NK-92 (cell line): ENCODE results near the gene DEPDC7.
"Not testable (repeated sequence)": the region's sequence is repeated elsewhere in the genome, so short reads cannot be mapped to it uniquely, and the experiment has no call there.

Experiments
- DNase-seq: peaks from one replicate; lab custom pipeline; 2025; ENCODE audit not compliant: unreplicated experiment; lab: John Stamatoyannopoulos, UW

The DEPDC7 gene

GRCh38 chr11:33021937-33022336 is 6.3 kb downstream of the DEPDC7 start:
- DNase-seq: no peak

GRCh38 chr11:33025339-33025722 is 9.7 kb downstream of the DEPDC7 start:
- no peak for DNase-seq

- no peak for DNase-seq
These were observed 11.6 kb downstream of the DEPDC7 start for GRCh38 chr11:33027233-33027632.

- DNase-seq: no peak
These were observed 12.3 kb downstream of the DEPDC7 start for GRCh38 chr11:33027846-33028536.

- no peak for DNase-seq
These were observed 12.8 kb downstream of the DEPDC7 start for GRCh38 chr11:33028537-33028914.

- DNase-seq: not testable (repeated sequence)
These were observed 13.5 kb downstream of the DEPDC7 start for GRCh38 chr11:33029218-33029617.

- no peak for DNase-seq
These were observed 17.8 kb downstream of the DEPDC7 start for GRCh38 chr11:33033493-33033892.

GRCh38 chr11:33035011-33035410 is 19.3 kb downstream of the DEPDC7 start:
- no peak for DNase-seq

- DNase-seq: no peak
These were observed 23.8 kb downstream of the DEPDC7 start, which contains the start of gene TCP11L1 for GRCh38 chr11:33039274-33040032. Gene TCP11L1 (plus strand): TSS chr11:33039572. CDS start chr11:33043774, 4,202 bp downstream.

- DNase-seq: no peak
These were observed 24.6 kb downstream of the DEPDC7 start for GRCh38 chr11:33040033-33040861.

- DNase-seq: no peak
These were observed 25.3 kb downstream of the DEPDC7 start for GRCh38 chr11:33040862-33041453.

GRCh38 chr11:33043221-33043830 is 27.6 kb downstream of the DEPDC7 start:
- DNase-seq: no peak

GRCh38 chr11:33044285-33044756 is 28.6 kb downstream of the DEPDC7 start:
- DNase-seq: no peak

- DNase-seq: no peak
These were observed 30.0 kb downstream of the DEPDC7 start for GRCh38 chr11:33045551-33046255.

GRCh38 chr11:33048701-33049100 is 33.0 kb downstream of the DEPDC7 start:
- not testable (repeated sequence) for DNase-seq

GRCh38 chr11:33049565-33050408 is 34.1 kb downstream of the DEPDC7 start:
- DNase-seq: not testable (repeated sequence)

- no peak for DNase-seq
These were observed 36.6 kb downstream of the DEPDC7 start for GRCh38 chr11:33052231-33052630.

GRCh38 chr11:33055375-33055774 is 39.7 kb downstream of the DEPDC7 start:
- no peak for DNase-seq

GRCh38 chr11:33057284-33057683 is 41.6 kb downstream of the DEPDC7 start:
- DNase-seq: no peak
